Measurements from ENCODE around the gene EPHA2.
"Not testable (repeated sequence)": the region's sequence is repeated elsewhere in the genome, so short reads cannot be mapped to it uniquely, and the experiment has no call there.

EPHA2 gene

DNA sequence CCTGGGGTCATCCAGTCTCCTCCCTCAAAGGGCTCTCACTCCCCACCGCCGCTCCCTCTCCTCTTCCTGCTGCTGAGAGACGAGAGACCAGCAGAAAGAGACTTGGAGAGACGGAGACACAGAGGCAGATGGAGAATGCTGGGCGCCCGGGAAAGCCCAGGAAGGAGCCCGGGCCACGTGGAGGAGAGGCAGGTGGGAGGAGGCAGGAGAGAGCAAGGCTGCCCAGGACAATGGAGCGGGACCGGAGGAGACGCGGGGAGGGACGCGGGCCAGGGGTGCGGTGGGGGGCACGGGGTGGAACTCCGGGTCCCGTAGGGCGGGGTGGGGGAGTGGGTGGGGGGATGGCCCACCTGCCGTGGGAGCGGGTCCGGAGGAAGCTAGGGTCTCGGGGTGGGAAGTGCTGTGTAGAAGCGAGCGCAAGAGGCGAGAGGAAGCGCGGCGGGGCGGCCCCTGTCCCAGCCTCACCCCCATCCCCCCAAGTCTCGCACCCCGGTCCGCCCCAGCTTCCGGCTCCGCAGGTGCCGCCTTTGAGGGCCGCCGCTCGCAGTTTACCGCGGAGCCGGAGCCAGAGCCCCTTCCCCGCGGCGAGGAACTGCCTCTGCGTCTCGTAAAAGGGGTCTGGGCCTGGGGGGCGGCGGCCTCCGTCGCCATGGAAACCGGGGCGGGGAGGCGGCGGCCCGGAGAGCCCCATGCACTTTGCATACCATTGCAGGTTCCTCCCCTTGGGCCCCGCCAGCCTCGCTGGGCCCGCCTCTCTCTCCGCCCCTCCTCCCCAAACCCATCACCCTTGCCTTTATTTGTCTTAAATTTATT, 11.7 kb upstream of the EPHA2 start:
- DNase-seq: peak; percentile 35

DNA sequence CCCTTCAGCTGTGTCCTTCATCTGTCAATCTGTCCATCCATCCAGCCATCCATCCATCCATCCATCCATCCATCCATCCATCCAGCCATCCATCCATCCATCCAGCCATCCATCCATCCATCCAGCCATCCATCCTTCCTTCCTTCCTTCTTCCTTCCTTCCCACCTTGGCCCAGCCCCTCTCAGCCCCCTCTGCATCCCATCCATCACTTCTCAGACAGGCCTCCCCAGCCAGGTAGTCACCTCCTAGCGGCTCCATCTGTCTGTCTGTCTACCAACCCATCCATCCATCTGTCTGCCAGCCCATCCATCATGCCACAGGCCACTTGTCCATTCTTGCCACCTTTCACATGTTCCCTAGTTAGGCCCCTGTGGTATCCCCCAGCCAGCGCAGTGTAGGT, 10.2 kb upstream of the EPHA2 start:
- no peak for DNase-seq

DNA sequence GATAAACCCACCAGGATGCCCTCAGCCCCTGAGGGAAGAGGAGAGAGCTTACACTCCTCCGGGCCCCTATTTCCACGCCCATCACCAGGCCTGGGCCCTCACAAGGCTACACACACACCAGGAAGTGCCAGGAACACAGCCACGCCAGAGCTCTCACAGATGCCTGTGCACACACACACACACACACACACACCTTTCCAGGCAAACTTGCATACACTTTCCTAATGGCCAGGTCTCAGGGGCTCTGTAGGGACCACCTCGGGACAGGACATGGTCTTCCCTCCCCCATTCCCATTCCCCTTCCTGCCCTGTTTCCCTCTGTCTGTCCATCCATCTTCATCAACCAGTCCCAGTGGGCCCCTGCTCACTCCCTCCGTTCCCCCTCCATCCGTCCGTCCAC, 9.7 kb upstream of the EPHA2 start:
- no peak for DNase-seq

DNA sequence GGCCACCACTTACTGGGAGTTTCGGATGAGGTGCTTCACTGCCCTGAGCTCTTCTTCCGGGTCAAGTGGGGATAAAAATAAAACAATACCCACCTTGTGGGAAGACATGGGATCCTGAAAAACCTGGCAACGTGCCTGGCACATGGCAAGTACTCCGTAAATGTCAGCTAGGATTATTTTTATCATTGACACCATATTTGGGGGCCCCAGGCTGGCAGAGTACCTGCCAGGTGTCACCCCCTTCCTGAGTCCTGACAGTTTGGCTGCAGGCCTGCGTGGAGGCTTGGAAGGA, 9.2 kb upstream of the EPHA2 start:
- DNase-seq: no peak

DNA sequence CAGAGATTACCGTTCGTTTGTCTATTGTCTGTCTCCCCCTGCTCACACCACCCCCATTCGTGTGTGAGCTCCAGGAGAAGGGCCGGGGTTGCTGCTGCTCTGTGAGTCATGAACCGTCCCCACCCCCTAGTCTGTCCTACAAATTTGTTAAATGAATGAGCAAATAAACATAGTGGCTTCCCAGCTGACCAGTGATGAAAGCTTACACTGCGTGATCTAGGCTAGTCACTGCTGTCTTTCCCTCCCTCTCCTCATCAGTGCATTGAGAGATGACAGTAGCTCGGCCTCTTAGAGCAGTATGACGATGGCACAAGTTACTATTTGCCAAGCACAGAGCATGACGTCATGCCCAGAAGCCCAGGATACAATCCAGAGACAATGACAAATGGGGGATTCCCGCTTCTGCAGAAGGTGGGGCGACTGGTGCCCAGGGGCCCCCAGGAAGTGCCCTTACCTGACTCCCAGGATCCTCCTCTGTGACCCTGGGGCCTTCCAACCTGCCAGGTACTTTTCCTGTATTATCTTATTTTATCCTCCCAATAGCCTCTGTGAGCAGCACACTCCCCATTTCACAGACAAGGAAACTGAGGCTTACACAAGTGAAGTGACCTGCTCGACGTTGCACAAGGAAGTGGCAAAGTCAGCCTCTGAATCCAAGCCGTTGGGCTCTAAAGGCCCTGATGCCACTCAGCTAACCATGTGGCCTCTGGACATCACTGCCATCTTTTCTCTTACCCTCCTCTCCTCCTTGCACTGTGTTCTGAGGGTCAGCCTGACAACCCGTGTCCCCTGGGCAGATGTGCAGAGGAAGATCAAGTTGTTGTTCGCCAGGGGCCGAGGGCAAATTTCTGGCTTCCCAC, 8.6 kb upstream of the EPHA2 start:
- DNase-seq: no peak

DNA sequence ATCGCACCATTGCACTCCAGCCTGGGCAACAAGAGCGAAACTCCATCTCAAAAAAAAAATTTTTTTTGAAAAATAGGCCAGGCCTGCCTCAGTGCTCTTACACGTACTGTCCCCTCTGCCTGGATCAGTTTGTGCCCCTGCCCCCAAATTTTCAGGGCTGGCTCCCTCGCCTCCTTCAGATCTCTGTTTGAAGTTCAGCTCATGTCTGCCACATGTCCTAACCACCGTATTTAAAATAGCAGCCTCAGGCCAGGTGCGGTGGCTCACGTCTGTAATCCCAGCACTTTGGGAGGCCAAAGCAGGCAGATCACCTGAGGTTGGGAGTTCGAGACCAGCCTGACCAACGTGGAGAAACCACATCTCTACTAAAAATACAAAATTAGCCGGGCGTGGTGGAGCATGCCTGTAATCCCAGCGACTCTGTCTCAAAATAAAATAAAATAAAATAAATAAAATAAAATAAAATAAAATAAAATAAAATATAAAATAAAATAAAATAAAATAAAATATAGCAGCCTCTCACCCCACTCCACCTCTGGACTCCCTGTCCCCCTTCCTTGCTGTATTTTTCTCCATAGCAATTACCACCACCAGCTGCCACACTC, 7.8 kb upstream of the EPHA2 start:
- DNase-seq: not testable (repeated sequence)

DNA sequence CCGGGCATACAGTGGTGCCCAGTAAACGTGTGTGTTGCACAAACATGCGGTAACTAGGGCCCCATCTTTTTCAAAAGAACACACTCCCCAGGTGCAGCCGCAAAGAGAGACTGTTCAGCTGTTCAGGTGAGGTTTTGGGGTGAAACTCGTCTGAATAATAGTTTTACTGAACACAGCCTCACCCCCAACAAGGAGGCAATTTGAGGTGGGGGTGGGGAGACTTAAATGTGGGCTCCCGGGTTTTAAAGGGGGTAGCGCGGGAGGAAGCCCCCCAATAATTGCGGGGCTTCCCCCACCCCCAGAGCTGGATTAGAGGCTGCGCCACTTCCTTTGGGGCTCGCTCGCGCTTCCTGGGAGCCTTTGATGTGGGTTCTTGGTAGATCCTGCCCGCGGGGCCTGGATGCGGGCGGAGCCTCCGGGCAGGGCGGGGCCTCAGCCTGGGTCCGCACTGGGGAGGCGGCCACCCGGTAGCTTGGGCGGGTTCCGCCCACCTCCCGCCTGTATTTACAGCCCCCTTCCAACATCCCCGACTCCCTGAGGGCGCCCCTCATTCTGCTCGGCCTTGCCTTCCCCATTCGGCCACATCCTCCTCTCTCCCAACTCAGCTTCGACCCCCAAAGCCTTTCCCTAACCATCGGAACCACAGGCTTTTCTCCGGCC, 6.4 kb upstream of the EPHA2 start:
- peak; percentile 54 for DNase-seq

DNA sequence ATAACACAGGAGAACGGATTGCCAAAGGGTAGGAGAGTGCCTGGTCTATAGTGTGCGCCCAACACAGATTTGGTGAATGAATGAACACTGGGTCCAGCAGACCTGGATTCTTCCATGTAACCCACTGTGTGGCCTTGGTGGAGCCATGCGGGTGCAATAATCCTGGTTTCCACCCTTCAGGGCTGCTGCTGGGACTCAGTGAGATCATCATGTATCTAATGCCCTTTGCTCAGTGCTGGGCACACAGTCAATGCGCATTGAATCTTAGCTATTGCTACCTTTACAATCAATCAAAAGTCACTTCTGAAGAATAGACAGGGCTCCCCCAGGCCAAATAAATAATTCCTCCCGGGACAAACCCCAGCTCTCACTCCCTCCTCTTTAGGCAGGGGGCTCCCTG, 5.8 kb upstream of the EPHA2 start:
- no peak for DNase-seq

DNA sequence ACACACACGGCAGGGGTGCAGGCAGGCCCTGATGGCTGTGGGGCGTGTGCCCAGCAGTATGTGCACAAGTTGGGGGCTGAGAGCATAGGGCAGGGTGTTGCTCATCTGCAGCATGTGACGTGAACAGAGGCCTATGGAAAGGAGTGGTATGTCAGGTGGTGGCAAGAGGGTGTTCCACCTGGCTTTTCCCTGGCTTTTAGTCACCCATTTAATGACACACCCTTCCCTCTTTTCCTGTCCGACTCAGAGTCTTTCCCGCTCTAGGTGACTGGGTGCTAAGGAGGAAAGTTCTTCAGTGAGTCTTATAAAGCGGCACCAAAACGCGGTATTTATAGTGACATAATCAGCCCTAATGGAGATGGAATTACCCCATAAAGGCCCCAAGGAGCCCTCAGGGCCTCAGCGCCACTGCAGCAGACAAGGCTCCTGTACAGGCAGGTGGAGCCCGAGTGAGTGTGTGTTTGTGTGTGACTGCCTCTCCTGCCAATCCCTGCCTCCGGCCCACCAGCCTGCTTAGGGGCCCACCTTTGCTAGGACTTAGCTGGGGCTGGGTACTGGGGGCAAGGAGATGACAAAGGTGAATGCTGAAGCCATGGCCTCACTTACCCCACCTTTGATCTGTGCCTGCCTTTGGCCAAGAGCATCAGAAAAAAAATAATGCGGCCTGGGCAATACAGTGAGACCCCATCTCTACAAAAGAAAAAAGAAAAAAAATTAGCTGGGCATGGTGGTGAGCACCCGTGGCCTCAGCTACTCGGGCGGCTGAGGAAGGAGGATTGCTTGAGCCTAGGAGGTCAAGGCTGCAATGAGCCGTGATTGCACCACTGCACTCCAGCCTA, 3.3 kb upstream of the EPHA2 start:
- no peak for DNase-seq

DNA sequence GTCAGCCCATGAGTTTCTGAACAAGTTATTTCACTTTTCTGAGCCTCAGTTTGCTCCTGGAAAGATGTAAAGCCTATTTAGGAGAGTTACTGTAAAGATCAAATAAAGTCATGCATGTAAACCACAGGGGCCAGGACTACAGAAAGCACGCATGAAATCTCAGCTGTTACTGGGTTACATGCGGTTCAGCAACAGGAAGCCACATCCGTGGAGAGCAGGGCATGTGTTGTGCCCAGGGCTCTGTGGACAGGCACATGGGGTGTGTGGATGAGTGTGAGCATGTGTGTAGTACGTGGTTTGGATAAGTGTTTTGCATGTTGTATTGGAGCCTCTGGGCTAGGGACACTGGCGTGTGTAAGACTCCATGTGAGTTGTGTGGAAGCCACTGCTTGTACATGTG, 2.2 kb upstream of the EPHA2 start:
- DNase-seq: peak; percentile 38

DNA sequence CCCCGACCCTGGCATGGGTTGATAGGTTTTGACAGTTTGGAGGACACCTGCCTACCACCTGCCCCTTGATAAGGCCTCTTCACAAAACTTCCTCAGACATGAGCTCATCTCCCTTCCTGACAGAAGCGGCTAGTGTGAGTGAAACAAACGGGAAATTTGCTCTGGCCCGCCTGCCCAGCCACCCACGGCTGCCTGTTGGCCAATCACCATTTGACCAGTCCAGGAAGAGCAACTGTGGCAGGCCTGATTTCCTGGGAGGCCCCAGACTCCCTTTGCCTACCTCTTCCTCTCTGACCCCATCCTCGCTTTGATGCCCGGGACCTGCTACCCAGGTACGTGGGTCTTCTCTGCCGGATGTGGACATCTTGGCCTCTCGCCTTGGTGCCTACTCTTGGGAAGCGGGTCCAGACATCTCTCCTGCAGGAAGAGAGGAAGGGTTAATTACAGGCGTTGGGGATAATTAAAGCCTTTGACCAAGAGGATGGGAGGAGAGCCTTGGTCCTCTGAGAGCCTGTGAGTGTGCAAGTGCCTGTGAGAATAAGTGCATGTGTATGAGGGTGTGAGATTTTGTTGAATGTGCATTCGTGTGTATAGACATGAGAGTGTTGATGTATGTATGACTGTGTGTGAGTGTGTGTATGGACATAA, 1.1 kb upstream of the EPHA2 start:
- DNase-seq: no peak

DNA sequence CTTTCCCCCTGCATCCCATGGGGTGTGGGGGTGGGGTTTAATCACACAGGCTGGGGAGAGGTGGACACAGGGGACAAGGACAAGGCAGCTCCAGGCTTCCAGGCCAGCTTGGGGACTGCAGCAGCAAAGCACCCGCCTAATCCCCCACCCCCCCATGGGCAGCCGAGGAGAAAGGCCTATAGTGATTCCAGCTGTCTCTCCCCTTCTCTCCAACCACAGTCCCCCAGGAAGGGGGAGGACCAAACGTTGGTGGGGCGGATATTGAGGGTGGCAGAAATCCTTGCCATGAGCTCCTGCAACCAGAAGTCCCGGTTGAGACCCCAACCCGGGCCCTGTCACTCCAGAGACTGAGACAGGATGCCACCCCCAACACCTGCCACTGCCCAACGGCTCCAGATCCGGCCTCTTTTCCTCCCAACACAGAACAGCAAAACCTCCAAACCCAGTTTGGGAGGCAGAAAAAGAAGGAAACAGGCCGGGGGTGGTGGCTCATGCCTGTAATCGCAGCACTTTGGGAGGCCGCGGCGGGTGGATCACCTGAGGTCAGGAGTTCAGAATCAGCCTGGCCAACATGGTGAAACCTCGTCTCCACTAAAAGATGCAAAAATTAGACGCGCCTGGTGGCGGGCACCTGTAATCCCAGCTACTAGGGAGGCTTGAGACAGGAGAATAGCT, 1.7 kb downstream of the EPHA2 start:
- no peak for DNase-seq

DNA sequence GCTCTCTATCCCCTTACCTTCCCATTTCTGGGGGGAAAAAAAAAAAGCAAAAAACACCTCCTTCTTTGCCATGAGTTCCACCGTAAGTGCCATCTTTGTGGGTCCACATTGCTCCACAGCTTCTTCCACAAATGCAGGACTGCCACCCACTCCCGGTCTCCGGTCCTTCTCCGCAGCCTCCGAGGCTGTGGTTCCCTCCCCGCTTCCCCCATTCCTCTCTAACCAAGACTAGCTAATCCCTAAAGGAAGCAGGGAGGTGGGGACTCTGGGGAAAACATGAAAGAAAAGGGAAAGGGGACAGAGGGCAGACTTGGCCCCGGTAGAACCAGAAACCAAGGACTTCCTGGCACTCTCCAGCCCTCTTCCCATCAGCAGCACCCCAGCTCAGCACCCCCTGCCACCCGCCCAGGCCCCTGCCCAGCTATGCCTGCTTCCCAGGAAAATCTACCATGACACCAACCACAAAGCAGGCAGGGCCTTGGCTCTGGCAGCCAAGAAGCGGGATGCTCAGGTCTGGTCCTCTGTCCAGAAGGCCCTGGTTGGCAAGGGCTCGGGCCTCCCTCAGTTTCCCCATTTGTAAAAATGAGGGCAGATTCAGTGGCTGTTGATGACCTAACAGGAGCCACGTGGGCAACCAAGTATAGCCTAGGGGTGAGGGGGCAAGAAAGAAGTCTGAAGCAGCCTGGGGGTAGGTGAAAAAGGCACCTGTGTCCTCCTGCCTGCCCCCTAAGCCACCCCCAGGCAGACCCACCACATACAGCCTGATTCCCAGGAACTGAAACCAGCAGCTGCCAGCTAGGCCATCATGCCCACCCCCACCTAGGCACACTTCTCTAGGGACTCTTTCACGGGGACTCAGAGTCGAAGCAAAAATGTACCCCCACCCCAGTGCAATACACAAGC, 2.5 kb downstream of the EPHA2 start:
- no peak for DNase-seq

DNA sequence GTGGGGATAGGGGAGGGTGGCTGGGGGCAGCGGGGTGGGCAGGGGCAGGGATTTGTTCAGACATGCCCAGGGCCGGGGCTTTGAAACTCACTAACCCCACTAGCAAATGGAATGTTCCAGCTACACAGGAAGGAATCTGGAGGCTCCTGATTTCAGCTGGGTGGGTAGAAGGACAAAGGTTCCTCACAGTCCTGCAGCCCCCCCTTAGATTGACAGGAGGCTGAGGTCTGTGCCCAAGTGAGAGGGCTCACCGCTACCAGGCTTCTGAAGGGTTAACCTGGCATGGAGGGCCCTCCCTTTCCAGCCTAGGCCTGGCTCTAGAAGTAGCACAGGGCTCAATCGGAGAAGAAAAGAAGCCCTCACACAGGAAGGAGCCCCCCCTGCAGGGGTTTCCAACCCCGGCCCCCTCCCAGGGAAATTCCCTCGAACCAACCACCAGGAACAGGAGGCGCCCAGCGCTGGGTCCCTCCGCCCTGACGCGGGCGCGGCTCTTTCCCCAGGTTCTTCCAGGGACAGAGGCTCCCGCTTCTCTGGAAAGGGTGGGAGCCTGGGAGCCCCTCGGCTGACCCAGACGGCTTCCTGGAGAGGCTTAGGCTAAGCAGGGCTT, 3.3 kb downstream of the EPHA2 start:
- DNase-seq: no peak

DNA sequence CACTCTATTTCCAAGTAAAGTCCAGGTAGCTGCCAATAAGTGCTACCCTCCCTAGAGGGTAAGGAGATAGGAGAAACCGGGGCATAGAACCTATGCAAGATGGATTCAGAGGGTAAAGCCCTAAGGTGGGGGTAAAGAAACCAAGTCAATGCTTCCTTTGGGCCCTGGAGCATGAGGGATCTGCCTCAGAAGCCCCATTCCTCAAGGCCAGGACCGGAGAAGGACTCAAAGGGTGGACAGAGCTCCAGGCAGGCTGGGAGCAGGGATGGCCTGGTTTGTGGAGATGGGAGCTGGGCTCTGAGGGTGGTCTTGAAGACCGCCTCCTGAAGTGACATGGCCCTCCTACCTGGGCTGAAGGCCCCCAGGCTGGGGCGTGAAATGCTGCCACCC, 3.9 kb downstream of the EPHA2 start:
- no peak for DNase-seq

DNA sequence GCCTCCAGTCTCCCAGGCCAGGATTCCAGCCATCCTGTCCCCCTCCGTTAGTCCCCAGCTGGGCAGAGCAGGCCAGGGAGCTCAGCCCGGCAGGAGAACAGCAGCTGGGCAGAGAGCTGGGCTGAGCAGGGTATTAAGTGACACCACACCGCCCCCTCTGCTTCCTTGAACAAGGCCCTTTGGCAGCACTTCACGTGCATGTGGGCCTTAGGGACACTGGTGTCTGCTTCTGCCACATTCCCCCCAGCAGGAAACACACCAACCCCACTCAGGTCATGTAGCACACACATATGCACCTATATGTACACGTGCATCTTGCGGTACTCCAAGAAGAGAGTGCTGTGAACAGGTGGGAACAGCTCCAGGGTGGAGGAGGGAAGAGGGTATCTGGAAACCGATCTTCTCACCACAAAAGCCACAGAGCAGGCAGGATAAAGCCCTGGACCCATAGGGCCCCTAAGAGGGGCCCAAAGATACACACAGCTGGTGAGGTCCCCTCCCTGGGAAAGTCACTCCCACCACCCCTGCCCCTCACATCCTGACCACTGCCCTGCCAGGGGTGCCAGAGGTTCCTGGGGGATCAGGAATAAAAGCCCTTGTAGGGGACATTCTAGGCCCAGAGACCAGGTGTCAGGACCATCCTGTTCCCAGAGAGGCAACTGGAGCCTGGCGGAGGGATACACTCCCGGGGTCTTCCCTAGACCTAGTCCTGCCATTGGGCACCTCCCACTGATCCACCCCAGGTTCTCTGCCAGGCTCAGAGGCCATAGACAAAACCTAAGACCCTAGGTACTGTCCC, 4.5 kb downstream of the EPHA2 start:
- no peak for DNase-seq

DNA sequence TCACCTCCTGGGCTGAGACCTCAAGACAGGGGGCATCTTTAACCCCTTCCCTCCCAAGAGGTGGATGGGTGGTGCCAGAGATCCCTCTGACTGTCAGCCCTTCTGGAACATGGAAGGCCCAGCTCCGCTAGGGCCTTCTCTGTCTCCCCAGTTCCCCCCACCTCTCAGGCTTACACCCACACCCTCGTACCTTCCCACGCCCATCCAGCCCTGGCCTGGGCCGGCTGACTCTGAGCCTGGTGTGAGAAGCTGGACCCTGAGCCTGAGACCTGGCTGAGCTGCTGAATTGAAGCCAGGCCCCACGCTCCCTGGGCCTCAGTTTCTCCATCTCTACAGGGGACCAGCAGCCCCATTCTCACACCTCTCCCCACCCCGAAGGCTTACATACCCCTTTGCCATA, 5.4 kb downstream of the EPHA2 start:
- no peak for DNase-seq

DNA sequence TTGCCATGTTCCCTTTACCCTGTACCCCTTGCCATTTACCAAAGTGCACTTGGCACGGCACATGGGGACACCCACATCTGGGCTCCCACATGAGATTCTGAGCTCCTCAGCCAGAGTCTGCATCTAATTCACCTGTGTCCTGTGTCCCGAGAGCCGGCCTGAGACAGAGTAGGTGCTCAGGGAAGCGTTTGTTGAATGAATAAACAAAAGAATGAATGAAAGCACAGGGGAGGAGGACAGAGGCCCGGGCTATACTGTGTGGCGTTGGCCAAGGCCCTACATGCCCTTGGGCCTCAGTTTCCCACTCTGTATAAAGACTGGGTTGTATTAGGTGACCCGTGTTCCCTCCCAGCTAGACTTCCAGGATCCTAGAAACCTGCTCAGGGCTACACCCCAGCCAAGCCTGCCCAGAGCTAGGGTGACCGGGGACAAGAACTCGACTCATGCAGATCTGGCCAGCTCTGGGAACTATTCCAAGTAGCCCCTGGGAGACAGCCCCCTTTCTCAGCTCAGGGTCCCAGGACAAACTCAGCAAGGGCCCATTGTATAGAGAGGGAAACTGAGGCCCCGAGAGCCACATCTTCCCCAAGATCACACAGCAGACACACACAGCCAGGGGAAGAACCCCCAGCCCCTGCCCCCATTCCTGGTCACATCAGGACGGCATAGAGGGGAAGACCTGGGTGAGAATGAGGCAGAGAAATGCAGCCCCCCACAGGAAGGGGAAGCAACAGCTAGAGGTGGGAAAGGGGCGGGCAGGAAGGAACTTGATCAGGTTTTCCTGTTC, 6.0 kb downstream of the EPHA2 start:
- DNase-seq: no peak
